Measurements from ENCODE around the gene RAI1.

The RAI1 gene

DNA sequence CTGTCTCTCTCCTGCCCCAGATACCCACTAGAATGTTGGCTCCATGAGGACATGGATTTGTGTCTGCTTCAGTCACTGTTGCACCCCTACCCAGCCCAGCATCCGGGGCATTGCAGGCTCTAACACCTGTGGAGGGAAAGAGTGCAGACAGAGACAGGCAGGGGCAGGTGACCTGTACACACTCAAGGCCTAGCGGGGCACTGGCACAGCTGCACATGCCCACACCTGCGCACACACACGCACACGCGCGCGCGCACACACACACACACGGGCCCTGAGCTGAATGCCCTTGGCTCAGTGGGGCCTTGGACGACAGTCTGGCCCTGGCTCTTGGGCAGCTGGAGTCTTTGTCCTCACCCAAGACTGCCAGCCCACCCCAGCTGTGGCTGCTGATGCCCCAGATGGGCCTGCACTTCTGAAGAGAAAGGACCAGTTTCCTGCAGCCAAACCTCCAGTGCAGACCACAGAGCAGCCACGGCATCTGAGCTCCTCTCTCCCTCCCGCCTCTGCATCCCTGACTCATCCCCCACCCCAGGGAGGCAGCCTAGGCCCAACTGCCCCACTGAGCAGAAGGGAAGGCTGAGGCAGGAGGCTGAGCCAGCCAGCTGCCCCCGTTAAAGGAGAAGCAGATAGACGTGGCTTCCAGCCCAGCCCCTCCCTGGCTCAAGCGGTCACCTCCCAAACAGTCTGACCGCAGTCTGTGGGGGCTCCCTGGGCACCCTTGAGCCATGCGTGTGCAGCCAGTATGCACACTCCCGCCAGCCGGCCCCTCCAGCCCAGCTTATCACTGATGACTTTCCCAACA, 12.3 kb upstream of the RAI1 start:
- in situ Hi-C loops (cut with MboI; ENCODE audit: low sequenced_read_pairs, unreplicated experiment) = no loop called here
- DNase-seq (ENCODE audit: low spot score) = no peak
- TF ChIP-seq, protein P1, sequence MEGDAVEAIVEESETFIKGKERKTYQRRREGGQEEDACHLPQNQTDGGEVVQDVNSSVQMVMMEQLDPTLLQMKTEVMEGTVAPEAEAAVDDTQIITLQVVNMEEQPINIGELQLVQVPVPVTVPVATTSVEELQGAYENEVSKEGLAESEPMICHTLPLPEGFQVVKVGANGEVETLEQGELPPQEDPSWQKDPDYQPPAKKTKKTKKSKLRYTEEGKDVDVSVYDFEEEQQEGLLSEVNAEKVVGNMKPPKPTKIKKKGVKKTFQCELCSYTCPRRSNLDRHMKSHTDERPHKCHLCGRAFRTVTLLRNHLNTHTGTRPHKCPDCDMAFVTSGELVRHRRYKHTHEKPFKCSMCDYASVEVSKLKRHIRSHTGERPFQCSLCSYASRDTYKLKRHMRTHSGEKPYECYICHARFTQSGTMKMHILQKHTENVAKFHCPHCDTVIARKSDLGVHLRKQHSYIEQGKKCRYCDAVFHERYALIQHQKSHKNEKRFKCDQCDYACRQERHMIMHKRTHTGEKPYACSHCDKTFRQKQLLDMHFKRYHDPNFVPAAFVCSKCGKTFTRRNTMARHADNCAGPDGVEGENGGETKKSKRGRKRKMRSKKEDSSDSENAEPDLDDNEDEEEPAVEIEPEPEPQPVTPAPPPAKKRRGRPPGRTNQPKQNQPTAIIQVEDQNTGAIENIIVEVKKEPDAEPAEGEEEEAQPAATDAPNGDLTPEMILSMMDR (IDR thresholded peaks at IDR 0.05; ENCODE audit: borderline replicate concordance, control extremely low read depth, extremely low read depth, insufficient read depth, missing control alignments) = no peak

DNA sequence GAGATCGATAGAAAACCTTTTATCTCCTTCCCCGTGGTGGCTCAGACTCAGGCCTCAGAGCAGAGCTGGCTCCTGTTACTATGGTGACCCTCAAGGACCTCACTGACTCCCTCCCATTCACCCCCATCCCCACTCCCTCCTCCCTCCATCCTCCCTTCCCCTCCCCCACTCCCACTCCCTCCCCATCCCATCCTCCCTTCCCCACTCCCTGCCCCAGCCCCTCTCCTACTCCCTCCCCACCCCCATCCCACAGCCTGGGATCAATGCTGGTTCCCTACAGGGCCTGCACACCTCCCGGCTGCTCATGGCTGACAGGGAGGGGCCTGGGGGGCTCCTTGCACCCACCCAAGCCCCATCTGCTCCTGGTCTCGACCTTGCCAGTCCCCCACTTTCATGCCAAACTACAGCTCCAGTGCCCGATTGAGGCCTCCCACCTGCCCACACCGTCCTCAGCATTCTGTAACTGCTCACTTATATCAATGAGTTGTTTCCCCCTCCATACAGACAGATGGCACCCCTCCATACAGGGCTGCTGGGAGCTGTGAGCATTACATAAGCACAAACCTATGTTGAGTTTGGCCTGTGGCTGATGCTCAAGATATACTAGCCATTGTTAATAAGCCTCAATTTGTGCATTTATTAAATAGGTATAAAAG, 11.6 kb upstream of the RAI1 start:
- TF ChIP-seq, protein P1 (IDR thresholded peaks at IDR 0.05; ENCODE audit: borderline replicate concordance, control extremely low read depth, extremely low read depth, insufficient read depth, missing control alignments) = no peak
- no peak for DNase-seq (ENCODE audit: low spot score)
- in situ Hi-C loops (cut with MboI; ENCODE audit: low sequenced_read_pairs, unreplicated experiment) = no loop called here

- TF ChIP-seq, protein P1 (IDR thresholded peaks at IDR 0.05; ENCODE audit: borderline replicate concordance, control extremely low read depth, extremely low read depth, insufficient read depth, missing control alignments) = no peak
- in situ Hi-C loops (cut with MboI; ENCODE audit: low sequenced_read_pairs, unreplicated experiment) = no loop called here
- no peak for DNase-seq (ENCODE audit: low spot score)
These were observed 10.5 kb upstream of the RAI1 start for GRCh38 chr17:17670701-17671305.

- DNase-seq (ENCODE audit: low spot score) = no peak
- in situ Hi-C loops (cut with MboI; ENCODE audit: low sequenced_read_pairs, unreplicated experiment) = no loop called here
- TF ChIP-seq, protein P1 (IDR thresholded peaks at IDR 0.05; ENCODE audit: borderline replicate concordance, control extremely low read depth, extremely low read depth, insufficient read depth, missing control alignments) = no peak
These were observed 9.7 kb upstream of the RAI1 start for GRCh38 chr17:17671369-17672129.

GRCh38 chr17:17672453-17673368, 8.5 kb upstream of the RAI1 start:
- in situ Hi-C loops (cut with MboI; ENCODE audit: low sequenced_read_pairs, unreplicated experiment) = no loop called here
- TF ChIP-seq, protein P1 (IDR thresholded peaks at IDR 0.05; ENCODE audit: borderline replicate concordance, control extremely low read depth, extremely low read depth, insufficient read depth, missing control alignments) = no peak
- DNase-seq (ENCODE audit: low spot score) = no peak

All from GM13976 (cell line).